IgD-negative memory B cell (primary cell): Measurements from ENCODE around the gene GOLGA8M. TPM values are rescaled to one million over a fixed set of nuclear protein-coding genes. Genes with fewer than 3 reads are reported as not detected.
"Not testable (repeated sequence)": the region's sequence is repeated elsewhere in the genome, so short reads cannot be mapped to it uniquely, and the experiment has no call there.

ENCODE experiments used
- H3K27ac Mint-ChIP-seq, 3 donors: one replicate each; pipeline ENCODE4 v1.8.0; 2020 to 2022; ENCODE audit warnings: mild to moderate bottlenecking in 3 of 3, mixed read lengths in 3 of 3, moderate library complexity in 1 of 3
- H3K27me3 Mint-ChIP-seq: one replicate; pipeline ENCODE4 v1.8.0; 2021; ENCODE audit warnings: mixed read lengths
- H3K36me3 Mint-ChIP-seq: one replicate; pipeline ENCODE4 v1.8.0; 2020; ENCODE audit warnings: mild to moderate bottlenecking, mixed read lengths
- H3K4me1 Mint-ChIP-seq, 3 donors: one replicate each; pipeline ENCODE4 v1.8.0; 2020 to 2022; ENCODE audit warnings: mixed read lengths in 3 of 3, mild to moderate bottlenecking in 1 of 3
- H3K4me3 Mint-ChIP-seq, 4 donors: one replicate each; pipeline ENCODE4 v1.8.0; 2020 to 2022; ENCODE audit warnings: mild to moderate bottlenecking in 4 of 4, mixed read lengths in 4 of 4, moderate library complexity in 3 of 4
- H3K9me3 Mint-ChIP-seq, 3 donors: one replicate each; pipeline ENCODE4 v1.8.0; 2020 to 2021; ENCODE audit warnings: mixed read lengths in 3 of 3, mild to moderate bottlenecking in 1 of 3
- polyA plus RNA-seq: library from polyadenylated mRNA; unstranded; fragments of 300-500 nt; fragmentation: Illumina TruSeq; gene quantifications from one replicate; pipeline ENCODE4 v1.2.3, GENCODE V29; 2021

The GOLGA8M gene
- polyA plus RNA-seq, 1 donor from 2014 or later = not detected

DNA sequence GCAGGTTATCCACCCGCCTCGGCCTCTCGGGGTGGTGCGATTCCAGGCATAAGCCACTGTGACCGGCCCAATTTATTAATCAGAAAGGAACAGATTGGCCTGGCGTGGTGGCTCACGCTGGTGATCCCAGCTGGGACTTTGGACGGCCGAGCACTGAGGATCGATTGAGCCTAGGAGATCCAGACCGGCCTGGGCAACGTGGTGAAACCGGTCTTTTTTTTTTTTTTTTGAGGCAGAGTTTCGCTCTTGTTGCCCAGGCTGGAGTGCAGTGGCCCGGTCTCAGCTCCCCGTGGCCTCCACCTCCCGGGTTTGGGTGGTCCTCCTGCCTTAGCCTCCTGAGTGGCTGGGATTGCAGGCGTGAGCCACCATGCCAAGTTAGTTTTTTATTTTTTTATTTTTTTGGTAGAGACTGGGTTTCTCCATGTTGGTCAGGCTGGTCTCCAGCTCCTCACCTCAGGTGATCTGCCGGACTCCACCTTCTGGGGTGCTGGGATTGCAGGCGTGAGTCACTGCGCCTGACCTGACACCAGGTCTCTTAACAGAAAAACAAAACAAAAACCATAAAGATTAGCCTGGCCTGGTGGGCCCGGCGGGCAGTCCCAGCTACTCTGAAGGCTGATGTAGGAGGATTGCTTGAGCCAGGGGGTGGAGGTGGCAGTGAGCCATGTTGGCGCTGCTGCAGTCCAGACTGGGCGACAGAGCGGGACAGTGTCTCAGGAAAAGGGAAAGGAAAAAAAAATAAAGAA is 18.0 kb downstream of the GOLGA8M start:
- H3K9me3 Mint-ChIP-seq, H3K36me3 Mint-ChIP-seq, H3K4me3 Mint-ChIP-seq, H3K4me1 Mint-ChIP-seq, H3K27me3 Mint-ChIP-seq, H3K27ac Mint-ChIP-seq: not testable (repeated sequence)

DNA sequence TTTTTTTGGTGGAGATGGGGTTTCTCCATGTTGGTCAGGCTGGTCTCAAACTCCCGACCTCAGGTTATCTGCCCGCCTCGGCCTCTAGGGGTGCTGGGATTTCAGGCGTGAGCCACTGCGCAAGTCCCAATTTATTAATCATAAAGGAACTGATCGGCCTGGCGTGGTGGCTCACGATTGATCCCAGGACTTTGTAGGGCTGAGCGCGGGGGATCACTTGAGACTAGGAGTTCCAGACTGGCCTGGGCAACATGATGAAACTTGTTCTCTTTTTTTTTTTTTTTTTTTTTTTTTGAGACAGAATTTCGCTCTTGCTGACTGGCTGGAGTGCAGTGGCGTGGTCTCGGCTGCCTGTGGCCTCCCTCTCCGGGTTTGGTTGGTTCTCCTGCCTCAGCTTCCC is 19.2 kb downstream of the GOLGA8M start:
- H3K4me3 Mint-ChIP-seq, H3K36me3 Mint-ChIP-seq, H3K9me3 Mint-ChIP-seq, H3K27ac Mint-ChIP-seq, H3K4me1 Mint-ChIP-seq, H3K27me3 Mint-ChIP-seq: not testable (repeated sequence)

DNA sequence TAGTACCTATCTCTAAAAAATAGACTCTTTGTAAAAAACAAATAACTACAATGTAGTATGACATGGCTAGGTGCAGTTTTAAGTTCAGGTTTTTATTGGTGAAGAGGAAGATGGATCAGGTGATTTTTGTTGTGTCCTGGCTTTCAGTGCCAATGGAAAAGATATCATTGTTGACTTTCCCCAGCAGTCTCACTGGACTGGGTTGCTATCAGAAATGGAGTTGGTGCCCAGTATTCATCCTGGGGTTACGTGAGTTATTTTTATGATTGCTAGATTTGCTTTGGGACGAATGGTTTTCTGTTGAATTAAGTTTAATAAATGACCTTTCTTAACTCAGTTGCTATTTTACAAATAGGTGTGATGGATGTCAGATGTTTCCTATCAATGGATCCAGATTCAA is 38.7 kb downstream of the GOLGA8M start:
- not testable (repeated sequence) for H3K27me3 Mint-ChIP-seq, H3K9me3 Mint-ChIP-seq, H3K4me3 Mint-ChIP-seq, H3K36me3 Mint-ChIP-seq, H3K27ac Mint-ChIP-seq, H3K4me1 Mint-ChIP-seq

DNA sequence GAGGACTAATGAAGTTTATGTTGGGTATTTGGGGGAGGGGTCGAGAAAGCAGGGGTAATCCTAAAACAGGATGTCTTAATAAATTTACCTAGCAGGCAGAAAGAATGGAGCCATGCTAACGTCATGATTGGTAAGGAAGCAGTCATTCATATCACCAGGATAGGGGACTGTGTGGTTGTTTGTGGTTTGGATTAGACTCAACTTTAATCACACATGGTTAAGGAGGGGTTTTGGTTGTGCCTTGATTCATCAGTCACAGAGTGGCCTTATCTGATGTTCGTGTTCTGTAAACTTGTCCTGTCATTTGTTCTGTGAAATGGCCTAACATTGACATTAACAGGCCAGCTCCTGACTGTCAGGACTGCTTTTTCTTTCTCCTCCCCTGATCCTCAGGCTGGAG is 40.1 kb downstream of the GOLGA8M start:
- H3K9me3 Mint-ChIP-seq, H3K4me1 Mint-ChIP-seq, H3K4me3 Mint-ChIP-seq, H3K27ac Mint-ChIP-seq, H3K36me3 Mint-ChIP-seq, H3K27me3 Mint-ChIP-seq: not testable (repeated sequence)

DNA sequence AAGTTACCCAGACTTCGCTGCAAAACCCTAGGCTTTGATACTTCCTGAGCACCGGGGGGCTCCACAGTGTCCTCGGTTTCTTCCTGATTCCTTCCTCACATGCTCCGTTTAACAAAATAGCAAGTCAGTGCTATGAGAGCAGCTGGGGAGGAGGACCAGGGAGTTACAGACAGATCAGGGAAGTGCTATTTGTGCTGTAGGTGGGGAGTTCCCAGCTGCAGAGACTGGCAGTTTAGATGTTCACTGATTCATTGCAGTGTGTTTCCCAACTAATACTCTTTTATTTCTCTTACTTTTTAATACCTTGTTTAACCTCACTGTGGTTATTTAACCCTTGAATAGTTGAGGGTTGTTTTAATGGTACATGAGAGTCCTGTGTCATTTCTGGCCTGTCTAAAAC is 45.8 kb downstream of the GOLGA8M start:
- not testable (repeated sequence) for H3K9me3 Mint-ChIP-seq, H3K4me3 Mint-ChIP-seq, H3K4me1 Mint-ChIP-seq, H3K27me3 Mint-ChIP-seq, H3K27ac Mint-ChIP-seq, H3K36me3 Mint-ChIP-seq

DNA sequence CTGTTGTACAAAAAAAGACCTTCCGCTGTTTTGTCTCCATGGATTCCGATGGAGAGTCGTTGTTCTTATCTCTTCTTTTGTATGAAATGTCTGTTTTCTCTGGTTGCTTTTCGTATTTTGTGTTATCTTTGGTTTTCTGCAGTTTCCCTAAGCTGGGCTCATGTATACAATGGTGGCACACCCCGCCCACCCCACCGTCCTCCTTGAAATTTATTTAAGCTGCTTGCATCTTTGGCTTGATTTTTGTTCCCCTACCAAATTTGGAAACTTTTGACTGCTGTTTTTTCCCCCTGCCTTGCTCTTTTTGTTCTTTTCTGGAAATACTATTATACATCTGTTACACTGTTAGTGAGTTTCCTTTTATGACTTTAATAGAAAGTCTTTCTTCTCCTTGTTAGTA is 47.6 kb downstream of the GOLGA8M start:
- H3K4me3 Mint-ChIP-seq, H3K36me3 Mint-ChIP-seq, H3K4me1 Mint-ChIP-seq, H3K27me3 Mint-ChIP-seq, H3K9me3 Mint-ChIP-seq, H3K27ac Mint-ChIP-seq: not testable (repeated sequence)

DNA sequence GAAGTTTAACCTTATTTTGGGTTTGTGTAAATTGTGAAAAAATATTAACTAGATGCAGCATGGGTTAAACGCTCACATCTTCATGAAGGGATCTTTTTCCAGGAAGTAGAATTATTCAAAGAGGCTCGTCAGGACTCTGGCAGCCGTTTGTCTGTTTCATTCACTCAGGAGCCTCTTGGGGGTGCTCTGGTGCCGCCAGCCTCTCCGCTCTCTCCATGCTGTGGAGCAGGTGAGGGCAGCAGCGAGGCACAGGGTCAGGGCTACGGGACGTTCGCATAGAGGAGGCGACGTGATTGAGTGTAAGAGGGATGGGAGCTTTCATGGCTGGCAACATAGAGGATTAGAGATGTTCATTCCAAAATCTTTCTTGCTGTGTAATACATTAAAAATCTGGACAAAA is 48.5 kb downstream of the GOLGA8M start:
- not testable (repeated sequence) for H3K27me3 Mint-ChIP-seq, H3K9me3 Mint-ChIP-seq, H3K4me3 Mint-ChIP-seq, H3K4me1 Mint-ChIP-seq, H3K27ac Mint-ChIP-seq, H3K36me3 Mint-ChIP-seq

DNA sequence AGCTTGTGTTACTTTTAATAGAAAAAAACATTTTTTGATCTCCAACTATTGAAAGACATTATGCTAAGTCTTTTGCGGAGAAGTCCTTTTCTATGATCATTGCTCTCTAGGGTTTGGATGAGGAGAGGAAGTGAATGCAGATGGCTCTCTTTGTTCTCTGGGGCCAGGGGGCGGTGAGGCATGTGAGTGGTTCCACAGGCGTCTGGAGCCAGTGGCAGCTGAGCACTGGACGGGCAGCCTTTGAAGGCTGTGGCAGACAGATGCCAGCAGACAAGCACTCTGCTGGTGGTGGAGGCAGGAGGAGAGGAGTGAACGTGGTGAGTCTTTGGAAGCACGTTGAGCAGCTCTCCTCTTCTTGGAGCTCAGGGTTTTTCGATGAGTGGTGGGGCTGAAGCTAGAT is 51.5 kb downstream of the GOLGA8M start:
- H3K27me3 Mint-ChIP-seq, H3K4me1 Mint-ChIP-seq, H3K9me3 Mint-ChIP-seq, H3K4me3 Mint-ChIP-seq, H3K27ac Mint-ChIP-seq, H3K36me3 Mint-ChIP-seq: not testable (repeated sequence)

DNA sequence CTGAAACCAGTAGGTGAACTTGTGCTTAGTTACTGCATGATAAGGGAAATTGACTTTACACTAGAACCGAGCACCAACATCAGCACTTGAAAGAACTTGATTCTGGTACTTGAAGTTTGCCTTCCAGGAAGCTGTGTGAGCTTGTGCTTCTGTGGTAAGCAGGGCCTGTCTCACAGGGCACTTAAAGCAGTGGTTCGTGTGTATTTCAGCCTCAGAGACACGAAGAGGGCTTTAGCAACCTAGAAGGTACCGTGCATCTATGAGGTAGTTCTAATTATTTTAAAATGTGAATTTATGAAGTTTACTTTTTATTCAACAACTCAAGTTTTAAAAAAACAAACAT is 56.2 kb downstream of the GOLGA8M start:
- not testable (repeated sequence) for H3K4me1 Mint-ChIP-seq, H3K4me3 Mint-ChIP-seq, H3K27ac Mint-ChIP-seq, H3K9me3 Mint-ChIP-seq, H3K27me3 Mint-ChIP-seq, H3K36me3 Mint-ChIP-seq

DNA sequence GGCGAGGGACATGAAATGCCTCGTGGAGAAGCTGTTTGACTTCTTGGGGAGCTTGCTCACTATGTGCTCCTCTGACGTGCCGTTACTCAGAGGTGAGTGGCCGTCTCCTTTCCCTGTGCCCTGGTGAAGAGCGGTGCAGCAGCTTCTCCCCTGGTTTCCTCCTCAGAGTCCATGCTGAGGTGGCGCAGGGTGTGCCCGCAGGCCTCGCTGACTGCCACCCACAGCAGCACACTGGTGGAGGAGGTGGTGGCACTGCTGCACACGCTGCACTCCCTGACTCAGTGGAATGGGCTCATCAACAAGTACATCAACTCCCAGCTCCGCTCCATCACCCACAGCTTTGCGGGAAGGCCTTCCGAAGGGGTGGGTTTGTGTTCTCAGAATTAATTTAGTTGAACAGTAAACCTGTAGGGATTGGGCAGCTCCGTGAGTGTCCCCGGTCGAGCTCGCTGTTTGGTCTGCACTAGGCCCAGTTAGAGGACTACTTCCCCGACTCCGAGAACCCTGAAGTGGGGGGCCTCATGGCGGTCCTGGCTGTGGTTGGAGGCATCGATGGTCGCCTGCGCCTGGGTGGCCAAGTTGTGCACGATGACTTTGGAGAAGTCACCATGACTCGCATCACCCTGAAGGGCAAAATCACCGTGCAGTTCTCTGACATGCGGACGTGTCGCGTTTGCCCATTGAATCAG is 56.7 kb downstream of the GOLGA8M start:
- H3K9me3 Mint-ChIP-seq, H3K27me3 Mint-ChIP-seq, H3K27ac Mint-ChIP-seq, H3K36me3 Mint-ChIP-seq, H3K4me3 Mint-ChIP-seq, H3K4me1 Mint-ChIP-seq: not testable (repeated sequence)

DNA sequence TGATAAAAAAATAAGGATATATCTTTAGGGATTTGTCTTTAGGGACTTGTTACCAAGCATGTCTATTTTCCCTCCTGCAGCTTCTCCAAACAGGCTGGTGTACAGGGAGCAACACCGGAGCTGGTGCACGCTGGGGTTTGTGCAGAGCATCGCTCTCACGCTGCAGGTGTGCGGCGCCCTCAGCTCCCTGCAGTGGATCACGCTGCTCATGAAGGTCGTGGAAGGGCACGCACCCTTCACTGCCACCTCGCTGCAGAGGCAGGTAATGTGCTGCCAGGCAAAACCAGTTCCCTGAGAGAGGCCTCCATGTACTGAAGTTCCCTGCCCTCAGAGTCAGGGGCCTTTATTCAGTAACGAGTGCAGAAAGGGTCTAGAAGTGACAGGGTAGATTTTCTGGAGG is 58.0 kb downstream of the GOLGA8M start:
- not testable (repeated sequence) for H3K4me3 Mint-ChIP-seq

DNA sequence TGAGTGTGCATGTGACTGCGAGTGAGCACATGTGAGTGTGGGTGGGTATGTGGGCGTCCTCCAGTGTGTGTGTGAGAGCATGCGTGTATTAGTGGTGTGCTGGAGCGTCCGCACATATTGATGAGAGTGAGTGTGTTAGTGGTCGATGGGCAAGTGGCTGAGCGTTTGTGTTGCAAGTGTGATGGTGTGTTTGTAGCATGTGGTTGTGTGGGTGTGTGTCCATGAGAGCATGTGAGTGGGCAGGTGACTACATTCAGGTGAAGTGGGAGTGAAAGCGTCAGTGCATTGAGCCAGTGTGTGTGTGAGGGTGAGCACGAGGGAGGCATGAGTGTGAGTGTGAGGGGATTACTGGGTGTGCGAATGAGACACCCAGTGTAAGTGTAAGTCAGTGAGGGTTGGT is 59.7 kb downstream of the GOLGA8M start:
- not testable (repeated sequence) for H3K4me3 Mint-ChIP-seq, H3K27ac Mint-ChIP-seq, H3K9me3 Mint-ChIP-seq, H3K36me3 Mint-ChIP-seq, H3K27me3 Mint-ChIP-seq, H3K4me1 Mint-ChIP-seq

More for the DNA sequence above, 58.0 kb downstream of the GOLGA8M start:
- H3K36me3 Mint-ChIP-seq, H3K27ac Mint-ChIP-seq, H3K27me3 Mint-ChIP-seq, H3K9me3 Mint-ChIP-seq, H3K4me1 Mint-ChIP-seq: not testable (repeated sequence)

Other genes starting within 250 kb of the GOLGA8M start
- gene GOLGA8G, start 179.4 kb downstream of the GOLGA8M start, polyA plus RNA-seq = not detected
- gene GOLGA6L25, start 158.9 kb downstream of the GOLGA8M start, polyA plus RNA-seq = not detected
- gene GOLGA6L7, start 136.2 kb upstream of the GOLGA8M start, polyA plus RNA-seq = not detected
- 3.5 TPM for gene APBA2, start 173.6 kb upstream of the GOLGA8M start, polyA plus RNA-seq